H9 (cell line): Measurements from ENCODE around the gene USH2A. TPM values are rescaled to one million over a fixed set of nuclear protein-coding genes. Genes with fewer than 3 reads are reported as not detected.

Source experiments
- DNase-seq: peaks from one replicate; pipeline ENCODE4 v3.0.0-alpha.2; 2017
- H2AFZ ChIP-seq: one replicate; pipeline ENCODE4 v1.6.1; 2013; ENCODE audit warnings: mild to moderate bottlenecking, low read length, control low read depth, moderate library complexity
- H2AK5ac ChIP-seq: 2 replicates; pipeline ENCODE4 v1.6.1; 2013; ENCODE audit warnings: low read length, control low read depth, mixed read lengths; ENCODE audit not compliant: insufficient read length
- H2BK120ac ChIP-seq: one replicate; pipeline ENCODE4 v1.6.1; 2013; ENCODE audit warnings: low read depth, mild to moderate bottlenecking, low read length, control low read depth, inconsistent platforms; ENCODE audit not compliant: poor library complexity, severe bottlenecking
- H2BK12ac ChIP-seq: 2 replicates; pipeline ENCODE4 v1.6.1; 2013; ENCODE audit warnings: low read length, control low read depth, mixed read lengths, low read depth; ENCODE audit not compliant: insufficient read length
- H2BK15ac ChIP-seq: 2 replicates; pipeline ENCODE4 v1.6.1; 2013; ENCODE audit warnings: low read depth, low read length, control low read depth
- H2BK20ac ChIP-seq: one replicate; pipeline ENCODE4 v1.6.1; 2013; ENCODE audit warnings: low read depth, mild to moderate bottlenecking, low read length, control low read depth, inconsistent platforms; ENCODE audit not compliant: poor library complexity, severe bottlenecking
- H2BK5ac ChIP-seq: 2 replicates; pipeline ENCODE4 v1.6.1; 2013; ENCODE audit warnings: low read length, control low read depth, mixed read lengths; ENCODE audit not compliant: insufficient read length
- H3K14ac ChIP-seq: 2 replicates; pipeline ENCODE4 v1.6.1; 2013; ENCODE audit warnings: low read length, control low read depth; ENCODE audit not compliant: insufficient read depth
- H3K18ac ChIP-seq: 2 replicates; pipeline ENCODE4 v1.6.1; 2013; ENCODE audit warnings: low read depth, mild to moderate bottlenecking, mixed read lengths, low read length, control low read depth; ENCODE audit not compliant: insufficient read length
- H3K23ac ChIP-seq: 2 replicates; pipeline ENCODE4 v1.6.1; 2013; ENCODE audit warnings: low read length, control low read depth, mixed read lengths, low read depth; ENCODE audit not compliant: insufficient read length
- H3K23me2 ChIP-seq: 2 replicates; pipeline ENCODE4 v1.6.1; 2013; ENCODE audit warnings: low read depth, mild to moderate bottlenecking, mixed read lengths, low read length, control low read depth; ENCODE audit not compliant: insufficient read length, poor library complexity, severe bottlenecking
- H3K27ac ChIP-seq: 2 replicates; pipeline ENCODE4 v1.5.1; 2013; ENCODE audit warnings: low read length, control low read depth, mixed read lengths, low read depth; ENCODE audit not compliant: insufficient read length
- H3K27me3 ChIP-seq: 2 replicates; pipeline ENCODE4 v1.6.1; 2013; ENCODE audit warnings: low read length, control low read depth, inconsistent platforms; ENCODE audit not compliant: insufficient read depth
- H3K4ac ChIP-seq: 2 replicates; pipeline ENCODE4 v1.6.1; 2013; ENCODE audit warnings: low read depth, mild to moderate bottlenecking, control low read depth, inconsistent platforms, low read length, moderate library complexity
- H3K4me1 ChIP-seq: 2 replicates; pipeline ENCODE4 v1.6.1; 2013; ENCODE audit warnings: low read length, control low read depth, inconsistent platforms; ENCODE audit not compliant: insufficient read depth
- H3K4me2 ChIP-seq: 2 replicates; pipeline ENCODE4 v1.6.1; 2013; ENCODE audit warnings: low read length, control low read depth, mixed read lengths; ENCODE audit not compliant: insufficient read length, insufficient read depth
- H3K56ac ChIP-seq: 2 replicates; pipeline ENCODE4 v1.6.1; 2013; ENCODE audit warnings: low read depth, mild to moderate bottlenecking, mixed read lengths, low read length, control low read depth; ENCODE audit not compliant: insufficient read length
- H3K79me1 ChIP-seq: 2 replicates; pipeline ENCODE4 v1.6.1; 2013; ENCODE audit warnings: low read depth, mild to moderate bottlenecking, moderate library complexity, low read length, control low read depth, inconsistent platforms; ENCODE audit not compliant: insufficient read depth, poor library complexity, severe bottlenecking
- H3K79me2 ChIP-seq: 2 replicates; pipeline ENCODE4 v1.6.1; 2013; ENCODE audit warnings: low read length, control low read depth, inconsistent platforms; ENCODE audit not compliant: insufficient read depth
- H3K9ac ChIP-seq: 2 replicates; pipeline ENCODE4 v1.6.1; 2013; ENCODE audit warnings: low read length, control low read depth, mixed read lengths; ENCODE audit not compliant: insufficient read length; ENCODE audit errors: extremely low read depth
- H3K9me3 ChIP-seq: one replicate; pipeline ENCODE4 v1.6.1; 2013; ENCODE audit warnings: low read depth, low read length, inconsistent platforms; ENCODE audit not compliant: control insufficient read depth
- H3T11ph ChIP-seq: one replicate; pipeline ENCODE4 v1.6.1; 2013; ENCODE audit warnings: mild to moderate bottlenecking, low read length, control low read depth, inconsistent platforms
- H4K20me1 ChIP-seq: one replicate; pipeline ENCODE4 v1.6.1; 2013; ENCODE audit not compliant: control insufficient read depth, insufficient read length, insufficient read depth
- H4K5ac ChIP-seq: 2 replicates; pipeline ENCODE4 v1.6.1; 2013; ENCODE audit warnings: low read depth, mild to moderate bottlenecking, mixed read lengths, low read length, control low read depth; ENCODE audit not compliant: insufficient read length
- H4K8ac ChIP-seq: replicated peaks from 2 replicates; pipeline ENCODE4 v1.6.1; 2013; ENCODE audit warnings: low read length, control low read depth, mixed read lengths, low read depth; ENCODE audit not compliant: insufficient read length
- H4K91ac ChIP-seq: 2 replicates; pipeline ENCODE4 v1.6.1; 2013; ENCODE audit warnings: low read depth, mild to moderate bottlenecking, moderate library complexity, mixed read lengths, low read length, control low read depth; ENCODE audit not compliant: insufficient read length
- H3K27ac Mint-ChIP-seq, 3 experiments: 2 replicates in 2 of 3; 3 replicates in 1 of 3; pipeline ENCODE4 v1.8.0; 2020 to 2021; ENCODE audit warnings: mixed read lengths in 3 of 3, mild to moderate bottlenecking in 1 of 3, moderate library complexity in 1 of 3
- H3K27me3 Mint-ChIP-seq: 2 replicates; pipeline ENCODE4 v1.8.0; 2021; ENCODE audit warnings: low read depth, mild to moderate bottlenecking, moderate library complexity, mixed read lengths
- H3K36me3 Mint-ChIP-seq, 3 experiments: 2 replicates in 2 of 3; 3 replicates in 1 of 3; pipeline ENCODE4 v1.8.0; 2020 to 2021; ENCODE audit warnings: low read depth in 3 of 3, mixed read lengths in 3 of 3; ENCODE audit not compliant: insufficient read depth in 1 of 3
- H3K4me1 Mint-ChIP-seq, 2 experiments: 2 replicates each; pipeline ENCODE4 v1.8.0; 2020; ENCODE audit warnings: mixed read lengths in 2 of 2
- H3K4me3 Mint-ChIP-seq, 2 experiments: 2 replicates in 1 of 2; 3 replicates in 1 of 2; pipeline ENCODE4 v1.8.0; 2020 to 2021; ENCODE audit warnings: mild to moderate bottlenecking in 2 of 2, mixed read lengths in 2 of 2, moderate library complexity in 1 of 2
- H3K9me3 Mint-ChIP-seq, 2 experiments: 2 replicates in 1 of 2; 3 replicates in 1 of 2; pipeline ENCODE4 v1.8.0; 2020; ENCODE audit warnings: mild to moderate bottlenecking in 2 of 2, mixed read lengths in 2 of 2, moderate library complexity in 1 of 2
- WGBS: extraction: QIAGEN DNeasy Blood & Tissue Kit; methylation state at CpG from one replicate; pipeline ENCODE4 v1.1.7; 2013; ENCODE audit warnings: missing lambda C conversion rate, low lambda C conversion rate, mixed read lengths; ENCODE audit not compliant: insufficient read length; ENCODE audit errors: extremely low coverage; 5-methylcytosine and 5-hydroxymethylcytosine counted together
- total RNA-seq: library from RNA; stranded (reverse); gene quantifications from 2 replicates; pipeline ENCODE4 v1.2.1, GENCODE V29; 2021
- TF ChIP-seq, protein P1 (sequence below): fragments of 200-600 bp; sonication (generic); conservative IDR thresholded peaks from 3 replicates; pipeline ENCODE4 v1.8.0; 2021; ENCODE audit warnings: antibody characterized with exemption, mild to moderate bottlenecking

Gene USH2A
- total RNA-seq, 1 experiment from 2014 or later: 0.11 TPM

DNA sequence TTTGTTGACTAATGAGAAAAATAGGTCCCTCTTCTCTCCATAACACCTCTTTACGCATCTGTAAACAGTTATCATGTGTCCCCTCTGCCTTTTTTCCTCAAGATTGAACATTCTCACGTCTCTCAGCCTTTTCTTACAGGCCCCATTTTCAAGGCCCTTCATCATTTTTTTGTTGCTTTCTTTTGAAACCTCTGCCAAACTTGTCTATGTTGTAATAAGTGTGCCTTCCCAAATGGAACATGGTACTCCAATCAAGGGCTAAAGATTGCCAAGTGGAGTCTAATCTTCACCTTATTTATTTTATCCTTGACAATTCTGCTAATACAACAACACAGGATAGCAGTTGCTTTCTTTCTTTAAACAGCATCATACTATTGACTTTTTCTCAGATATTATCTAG lies 280.3 kb downstream of the USH2A start:
- H2BK120ac ChIP-seq: no peak overlapping the region
- H3K36me3 Mint-ChIP-seq: no peaks in the 10 kb centered on the region; a peak in 1 of 7 replicates
- no CpG with 5 or more reads among the region's 2 CpGs for WGBS
- no peak overlapping the region for H3K56ac ChIP-seq
- no peak overlapping the region for H4K5ac ChIP-seq
- no peaks in the 10 kb centered on the region for H4K20me1 ChIP-seq
- no peak overlapping the region for H2AFZ ChIP-seq
- no peak overlapping the region for H3K23ac ChIP-seq
- no peak overlapping the region for H2AK5ac ChIP-seq
- H2BK15ac ChIP-seq: no peak overlapping the region
- DNase-seq: no peak
- no peak overlapping the region for H3K18ac ChIP-seq
- H3K4me1 Mint-ChIP-seq: peaks cover 49 to 64% of the 10 kb centered on the region in 2 experiments
- H4K8ac ChIP-seq: no peak overlapping the region
- H3K4me3 Mint-ChIP-seq: no peak overlapping the region
- no peak overlapping the region for H3K4ac ChIP-seq
- no peaks in the 10 kb centered on the region for H3K23me2 ChIP-seq
- no peak overlapping the region for H3K9ac ChIP-seq
- no peaks in the 10 kb centered on the region for H3K9me3 Mint-ChIP-seq
- H2BK5ac ChIP-seq: no peak overlapping the region
- H3K27me3 Mint-ChIP-seq: peaks cover 13% of the 10 kb centered on the region
- no peak overlapping the region for H3T11ph ChIP-seq
- no peak overlapping the region for H3K27ac ChIP-seq
- no peak overlapping the region for H3K4me2 ChIP-seq
- H3K27me3 ChIP-seq: no peaks in the 10 kb centered on the region
- H3K4me1 ChIP-seq: peaks cover 7% of the 10 kb centered on the region; the same call in 1 of the 2 replicates
- H3K79me2 ChIP-seq: no peaks in the 10 kb centered on the region
- H2BK12ac ChIP-seq: no peak overlapping the region
- no peaks in the 10 kb centered on the region for H3K9me3 ChIP-seq
- no peak overlapping the region; a peak in 1 of 7 replicates for H3K27ac Mint-ChIP-seq
- no peak overlapping the region for H2BK20ac ChIP-seq
- no peak overlapping the region for H4K91ac ChIP-seq
- TF ChIP-seq, protein P1, sequence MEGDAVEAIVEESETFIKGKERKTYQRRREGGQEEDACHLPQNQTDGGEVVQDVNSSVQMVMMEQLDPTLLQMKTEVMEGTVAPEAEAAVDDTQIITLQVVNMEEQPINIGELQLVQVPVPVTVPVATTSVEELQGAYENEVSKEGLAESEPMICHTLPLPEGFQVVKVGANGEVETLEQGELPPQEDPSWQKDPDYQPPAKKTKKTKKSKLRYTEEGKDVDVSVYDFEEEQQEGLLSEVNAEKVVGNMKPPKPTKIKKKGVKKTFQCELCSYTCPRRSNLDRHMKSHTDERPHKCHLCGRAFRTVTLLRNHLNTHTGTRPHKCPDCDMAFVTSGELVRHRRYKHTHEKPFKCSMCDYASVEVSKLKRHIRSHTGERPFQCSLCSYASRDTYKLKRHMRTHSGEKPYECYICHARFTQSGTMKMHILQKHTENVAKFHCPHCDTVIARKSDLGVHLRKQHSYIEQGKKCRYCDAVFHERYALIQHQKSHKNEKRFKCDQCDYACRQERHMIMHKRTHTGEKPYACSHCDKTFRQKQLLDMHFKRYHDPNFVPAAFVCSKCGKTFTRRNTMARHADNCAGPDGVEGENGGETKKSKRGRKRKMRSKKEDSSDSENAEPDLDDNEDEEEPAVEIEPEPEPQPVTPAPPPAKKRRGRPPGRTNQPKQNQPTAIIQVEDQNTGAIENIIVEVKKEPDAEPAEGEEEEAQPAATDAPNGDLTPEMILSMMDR: no peak
- no peak overlapping the region for H3K14ac ChIP-seq
- no peaks in the 10 kb centered on the region for H3K79me1 ChIP-seq
